NCI-H2196 treated with DMSO at 0.1 percent for 48 hours (cell line): Measurements from ENCODE around the gene PIGQ.
A peak's percentile ranks its signal among the peaks of the same experiment; 100 is the strongest.
"Not testable (repeated sequence)": the region's sequence is repeated elsewhere in the genome, so short reads cannot be mapped to it uniquely, and the experiment has no call there.

Experiments
- DNase-seq: peaks from one replicate; lab custom pipeline; 2025; ENCODE audit not compliant: unreplicated experiment; lab: John Stamatoyannopoulos, UW

The PIGQ gene

DNA sequence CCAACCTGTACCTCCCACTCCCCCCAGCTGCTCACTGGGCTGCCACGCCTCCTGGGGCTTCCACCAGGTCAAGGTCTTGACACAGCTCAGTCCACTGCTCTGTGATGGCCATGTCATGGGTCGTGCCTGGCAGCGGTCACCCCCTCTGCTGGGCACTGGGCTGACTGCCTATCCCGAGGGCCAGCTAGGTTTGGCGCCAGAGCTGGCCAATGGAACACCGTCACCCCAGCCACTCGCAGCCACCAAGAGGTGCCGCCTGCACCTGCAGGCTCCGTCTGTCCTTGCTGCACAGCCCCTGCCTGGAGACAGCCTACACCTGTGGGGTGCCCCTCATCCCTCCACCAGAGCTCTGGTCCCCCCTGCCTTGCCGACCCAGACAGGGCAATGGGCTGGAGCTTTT, 15.6 kb downstream of the PIGQ start:
- DNase-seq, result no peak

DNA sequence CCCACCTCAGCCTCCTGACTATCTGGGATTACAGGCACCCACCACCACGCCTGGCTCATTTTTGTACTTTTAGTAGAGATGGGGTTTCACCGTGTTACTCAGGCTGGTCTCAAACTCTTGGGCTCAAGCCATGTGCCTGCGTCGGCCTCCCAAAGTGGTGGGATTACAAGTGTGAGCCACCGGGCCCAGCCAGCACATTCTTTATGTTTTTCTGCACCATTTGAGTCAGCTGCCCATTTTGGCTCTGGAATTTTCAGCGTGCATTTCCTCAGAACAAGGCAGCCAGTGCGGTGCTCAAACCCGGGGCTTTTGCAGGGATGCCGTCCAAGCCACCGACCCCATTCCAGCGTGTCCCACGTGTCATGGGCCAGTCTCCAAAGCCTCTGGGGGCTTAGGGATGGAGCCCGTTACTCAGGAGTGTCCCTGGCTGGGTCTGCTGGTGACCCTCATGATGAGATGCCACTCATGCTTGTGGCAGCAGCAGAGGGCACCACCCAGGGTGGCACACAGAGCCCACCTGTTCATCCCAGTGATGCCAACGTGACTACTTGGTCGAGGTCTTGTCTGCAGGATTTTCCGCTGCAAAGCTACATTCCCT, 16.4 kb downstream of the PIGQ start:
- DNase-seq, result no peak

DNA sequence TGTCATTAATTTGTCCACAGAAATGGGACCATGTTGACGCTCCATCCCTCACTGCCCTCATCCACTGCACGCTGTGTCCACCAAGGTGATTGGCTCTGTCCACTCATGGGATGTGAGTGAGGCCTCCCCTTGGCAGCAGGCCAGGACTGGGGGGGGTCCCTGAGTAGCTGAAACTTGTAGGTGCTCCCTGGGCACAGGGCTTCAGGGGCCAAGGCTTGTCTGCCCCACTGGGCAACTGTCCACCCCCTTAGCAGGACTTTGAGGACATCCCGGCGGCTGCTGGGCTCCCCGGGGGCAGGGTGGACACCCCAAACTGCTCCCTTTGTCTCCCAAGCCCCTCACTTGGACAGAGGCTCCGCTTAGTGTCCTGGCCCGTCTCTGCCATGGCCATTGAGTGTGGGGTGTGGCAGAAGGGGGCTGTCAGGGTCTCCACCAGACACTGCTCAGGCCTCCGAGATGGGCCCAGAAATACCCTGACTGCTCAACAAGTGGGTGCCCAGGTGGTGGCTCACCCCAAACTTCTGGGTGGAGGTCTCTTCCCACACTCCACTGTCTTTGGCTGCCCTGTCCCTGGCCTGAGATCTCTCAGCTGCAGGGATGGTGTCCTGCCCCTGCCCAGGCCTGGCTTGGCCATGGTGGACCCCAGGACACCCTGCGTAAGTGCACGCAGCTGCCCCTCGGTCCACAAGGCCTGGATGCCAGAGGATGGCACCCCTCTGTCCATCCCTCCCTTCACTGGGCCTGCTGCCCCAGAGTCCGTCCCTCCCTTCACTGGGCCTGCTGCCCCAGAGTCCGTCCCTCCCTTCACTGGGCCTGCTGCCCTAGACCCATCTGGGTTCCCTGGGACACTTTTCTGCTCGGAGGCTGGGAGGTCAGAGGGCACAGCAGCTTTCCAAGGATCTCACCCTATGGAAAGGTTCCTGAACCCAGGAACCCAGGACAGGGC, 17.1 kb downstream of the PIGQ start:
- no peak for DNase-seq

DNA sequence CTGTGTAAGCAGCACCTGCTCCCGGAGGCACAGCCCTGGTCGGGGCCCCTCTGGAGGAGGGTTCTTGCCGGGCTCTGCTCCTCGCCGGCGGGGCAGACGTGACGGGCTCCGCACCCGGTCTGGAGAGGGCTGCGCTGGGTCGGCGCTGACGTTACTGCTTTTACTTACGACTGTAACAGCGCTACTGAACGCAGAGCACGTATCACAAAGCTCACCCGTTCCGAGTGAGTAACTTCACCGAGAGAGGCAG, 18.8 kb downstream of the PIGQ start:
- DNase-seq, result no peak

DNA sequence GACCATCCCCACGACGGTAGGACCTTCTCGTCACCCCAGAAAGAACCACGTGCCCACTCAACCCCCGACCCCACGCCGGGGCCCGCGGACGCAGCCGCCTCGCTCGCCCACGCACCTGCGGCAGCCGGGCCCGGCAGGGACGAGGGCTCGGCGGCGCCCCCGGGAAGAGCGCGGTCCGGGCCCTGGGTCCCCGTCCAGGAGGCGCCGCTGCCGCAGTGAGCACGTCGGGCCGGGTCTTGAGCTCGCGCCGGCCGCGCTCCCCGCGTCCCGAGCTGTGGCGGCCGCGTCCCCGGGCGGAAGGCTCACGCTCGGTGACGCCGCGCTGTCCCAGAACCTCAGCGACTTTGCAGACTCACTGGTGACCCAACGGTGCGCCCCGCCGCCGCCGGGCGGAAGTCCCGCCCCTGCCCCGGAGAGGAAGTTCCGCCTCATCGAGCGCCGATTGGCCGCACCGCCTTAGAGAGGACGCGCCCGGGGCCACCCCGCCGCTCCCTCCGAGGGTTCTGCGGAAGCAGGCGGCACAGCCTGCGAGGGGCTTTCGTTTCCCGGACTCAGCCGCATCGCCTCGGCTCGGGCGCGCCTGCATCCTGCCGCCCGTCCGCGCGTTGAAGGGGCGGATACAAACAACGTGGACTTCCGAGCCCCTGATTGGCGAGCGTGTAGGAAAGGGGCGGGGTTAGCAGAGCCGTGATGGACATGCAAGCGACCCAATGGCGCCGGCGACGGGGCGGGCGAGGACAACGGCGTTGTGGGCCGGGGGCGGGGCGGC, 19.3 kb downstream of the PIGQ start:
- DNase-seq, result peak; percentile 85

DNA sequence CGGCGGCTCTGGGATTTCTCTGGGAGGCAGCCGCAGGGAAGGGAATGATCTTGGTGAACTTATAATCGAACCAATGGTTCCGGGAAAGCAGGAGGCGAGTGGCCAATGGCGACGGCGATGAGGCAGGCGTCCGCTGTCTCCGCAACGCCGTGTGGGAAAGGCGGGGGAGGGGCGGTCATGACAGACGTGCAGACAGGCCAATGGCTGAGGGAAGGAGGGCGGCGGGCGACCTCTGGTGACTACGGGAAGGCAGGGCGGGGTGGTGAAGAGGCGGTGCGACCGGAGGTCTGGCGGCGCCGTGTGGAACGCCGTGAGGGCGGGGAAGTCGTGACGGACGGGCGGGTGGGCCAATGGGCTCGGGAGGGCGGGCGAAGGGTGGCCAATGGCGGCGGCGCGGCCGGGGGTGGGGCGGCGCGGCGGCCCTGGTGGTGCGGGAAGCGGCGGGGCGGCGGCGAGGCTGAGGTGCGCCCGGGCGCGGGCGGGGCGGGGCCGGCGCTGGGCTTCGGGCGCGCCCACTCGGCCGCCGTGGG, 20.0 kb downstream of the PIGQ start, which contains the start of gene RAB40C:
Gene RAB40C (plus strand): TSS at position 409 of the 530 bp plus-strand sequence. CDS start 226 bp downstream, outside the sequence.
- peak; percentile 93 for DNase-seq

DNA sequence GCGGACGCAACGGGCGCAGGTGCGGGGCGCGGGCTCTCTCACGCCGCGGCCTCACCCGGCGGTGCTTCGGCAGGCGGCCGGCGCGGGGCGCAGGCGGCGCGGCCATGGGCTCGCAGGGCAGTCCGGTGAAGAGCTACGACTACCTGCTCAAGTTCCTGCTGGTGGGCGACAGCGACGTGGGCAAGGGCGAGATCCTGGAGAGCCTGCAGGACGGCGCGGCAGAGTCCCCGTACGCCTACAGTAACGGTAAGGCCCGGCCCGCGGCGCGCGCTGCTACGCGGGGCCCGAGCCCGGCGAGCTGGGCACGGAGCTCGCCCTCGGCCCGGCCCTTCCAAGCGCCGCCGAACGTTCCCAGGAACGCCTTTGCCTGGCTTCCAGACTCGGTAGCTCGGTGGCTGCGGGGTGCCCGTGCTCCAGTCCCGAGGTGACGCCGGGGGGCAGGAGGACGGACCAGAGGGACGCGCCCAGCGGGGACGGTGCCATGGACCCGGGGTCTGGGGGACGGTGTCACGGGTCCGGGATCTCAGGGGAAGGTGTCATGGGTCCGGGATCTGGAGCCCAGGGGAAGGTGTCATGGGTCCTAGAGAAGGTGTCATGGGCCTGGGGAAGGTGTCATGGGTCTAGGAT, 20.5 kb downstream of the PIGQ start:
- DNase-seq, result no peak

DNA sequence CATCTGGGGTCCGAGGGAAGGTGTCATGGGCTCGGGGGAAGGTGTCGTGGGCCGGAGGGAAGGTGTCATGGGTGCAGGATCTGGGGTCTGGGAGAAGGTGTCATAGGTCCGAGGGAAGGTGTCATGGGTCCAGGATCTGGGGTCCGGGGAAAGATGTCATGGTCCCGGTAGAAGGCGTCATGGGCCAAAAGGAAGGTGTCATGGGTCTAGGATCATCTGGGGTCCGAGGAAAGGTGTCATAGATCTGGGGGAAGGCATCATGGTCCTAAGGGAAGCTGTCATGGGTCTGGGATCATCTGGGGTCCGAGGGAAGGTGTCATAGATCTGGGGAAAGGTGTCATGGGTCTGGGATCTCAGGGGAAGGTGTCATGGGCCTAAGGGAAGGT, 21.0 kb downstream of the PIGQ start:
- DNase-seq, result no peak

DNA sequence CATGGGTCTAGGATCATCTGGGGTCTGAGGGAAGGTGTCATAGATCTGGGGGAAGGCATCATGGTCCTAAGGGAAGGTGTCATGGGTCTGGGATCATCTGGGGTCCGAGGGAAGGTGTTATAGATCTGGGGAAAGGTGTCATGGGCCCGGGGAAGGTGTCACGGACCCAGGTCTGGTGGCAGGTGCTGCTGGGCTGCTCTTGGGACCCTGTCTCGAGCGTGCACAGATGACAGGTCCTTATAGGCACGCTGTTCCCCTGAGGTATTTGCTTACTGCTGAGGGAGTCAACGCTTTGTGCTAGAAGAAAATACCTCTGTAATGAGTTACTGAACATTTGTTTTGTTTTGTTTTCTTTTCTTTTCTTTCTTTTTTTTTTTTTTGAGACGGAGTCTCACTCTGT, 21.5 kb downstream of the PIGQ start:
- no peak for DNase-seq

DNA sequence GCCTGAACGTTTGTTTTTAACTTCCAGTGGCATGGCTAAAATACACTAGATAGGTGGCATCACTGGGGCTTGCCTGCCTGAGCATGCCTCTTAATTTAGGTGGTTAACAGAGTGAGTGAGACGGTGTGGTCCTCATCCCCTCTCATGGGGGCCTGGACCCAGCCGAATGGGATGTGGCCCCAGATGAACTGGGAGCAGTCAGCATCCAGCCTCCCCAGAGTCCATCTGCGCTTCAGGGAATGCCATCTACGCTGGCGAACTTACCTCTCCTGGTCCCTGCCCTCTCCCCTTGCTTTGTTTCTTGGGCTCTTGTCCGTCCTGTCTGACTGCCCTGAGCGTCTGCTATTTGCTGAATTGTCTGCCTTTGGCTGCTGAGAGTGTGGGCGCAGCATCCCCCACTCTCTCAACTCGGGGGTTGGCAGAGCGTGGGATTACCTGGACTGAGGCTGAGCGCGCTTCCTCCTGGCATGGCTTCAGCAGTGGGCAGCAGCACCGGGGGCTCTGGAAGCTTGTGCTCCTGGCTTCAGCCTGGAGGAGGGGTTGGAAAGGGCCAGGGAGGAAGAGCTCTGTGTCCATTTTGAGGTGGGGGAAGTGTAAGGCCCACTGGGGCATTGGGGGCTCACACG, 22.2 kb downstream of the PIGQ start:
- no peak for DNase-seq

DNA sequence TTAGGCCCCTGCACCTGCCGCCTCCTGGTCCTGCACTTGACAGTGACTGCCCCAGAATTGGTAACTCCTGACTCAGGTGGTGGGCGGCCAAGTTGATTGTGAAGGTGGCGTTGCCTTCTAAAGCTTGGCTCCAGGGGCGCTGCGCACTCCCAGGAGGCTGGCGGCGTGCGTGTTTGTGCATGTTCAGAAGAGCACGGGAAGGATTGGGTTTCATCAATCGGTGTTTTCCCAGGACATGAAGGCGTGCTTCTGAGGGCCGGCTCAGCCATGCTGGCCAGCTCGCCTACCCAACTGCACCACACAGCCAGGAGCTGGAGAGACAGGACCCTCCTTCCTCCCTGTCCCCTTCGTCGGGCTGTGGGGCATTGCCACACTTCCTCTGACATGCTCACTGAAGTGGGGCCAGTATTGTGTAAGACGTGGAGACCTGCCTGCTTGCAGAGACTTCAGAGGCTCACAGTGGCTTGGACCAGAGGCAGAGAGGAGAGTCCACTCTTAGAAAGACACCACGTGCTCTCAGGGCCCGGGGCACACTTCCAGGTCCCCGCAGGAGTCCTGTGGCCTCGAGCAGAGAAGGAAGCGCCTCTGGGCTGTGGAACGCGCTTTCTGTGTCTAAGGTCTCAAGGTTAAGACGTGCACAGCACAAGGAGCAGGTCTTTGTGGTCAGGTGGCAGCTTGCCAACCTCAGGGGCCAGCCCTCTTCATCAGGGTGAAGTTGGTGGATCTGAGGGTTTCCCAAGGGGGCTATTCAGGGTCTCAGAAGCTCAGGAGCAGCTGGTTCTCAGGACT, 22.9 kb downstream of the PIGQ start:
- peak; percentile 88 for DNase-seq

DNA sequence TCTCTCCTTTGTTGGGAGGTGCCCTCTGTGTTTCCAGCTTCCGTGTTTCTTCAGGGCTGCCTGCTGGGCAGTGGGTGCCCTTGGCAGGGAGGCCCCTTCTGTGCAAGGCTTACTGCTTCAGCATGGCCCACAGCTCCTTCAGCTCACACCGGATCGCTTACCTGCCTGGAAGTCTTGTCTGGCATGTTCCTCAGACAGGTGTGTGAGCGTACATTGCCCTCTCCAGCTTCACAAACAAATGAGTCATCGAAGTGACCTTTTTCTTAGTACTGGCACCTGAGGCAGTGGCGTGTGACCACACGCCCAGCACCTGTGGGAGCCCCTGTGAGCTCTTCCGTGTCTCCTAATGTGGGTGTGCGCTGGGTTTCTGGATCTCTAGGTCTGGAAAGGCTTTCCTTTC, 23.6 kb downstream of the PIGQ start:
- peak; percentile 75 for DNase-seq

DNA sequence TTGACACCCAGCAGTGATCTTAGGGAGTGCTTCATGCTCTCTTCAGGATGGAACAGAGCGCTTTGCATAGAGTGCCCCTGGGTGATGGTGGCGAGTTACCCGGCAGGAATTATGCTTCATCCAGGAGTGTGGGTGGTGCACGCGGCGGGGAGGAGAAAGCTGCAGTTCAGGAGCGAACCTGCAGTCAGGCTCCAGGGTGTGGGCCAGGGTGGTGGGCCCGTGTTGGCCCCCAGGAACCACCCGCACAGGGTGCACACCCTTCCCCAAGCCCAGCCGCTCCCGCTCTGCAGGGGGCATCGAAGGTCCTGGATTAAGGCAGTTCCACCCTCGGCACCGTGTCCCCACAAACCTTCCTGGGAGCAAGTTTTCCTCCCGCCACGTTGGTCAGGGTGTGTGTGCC, 24.0 kb downstream of the PIGQ start:
- DNase-seq, result no peak

DNA sequence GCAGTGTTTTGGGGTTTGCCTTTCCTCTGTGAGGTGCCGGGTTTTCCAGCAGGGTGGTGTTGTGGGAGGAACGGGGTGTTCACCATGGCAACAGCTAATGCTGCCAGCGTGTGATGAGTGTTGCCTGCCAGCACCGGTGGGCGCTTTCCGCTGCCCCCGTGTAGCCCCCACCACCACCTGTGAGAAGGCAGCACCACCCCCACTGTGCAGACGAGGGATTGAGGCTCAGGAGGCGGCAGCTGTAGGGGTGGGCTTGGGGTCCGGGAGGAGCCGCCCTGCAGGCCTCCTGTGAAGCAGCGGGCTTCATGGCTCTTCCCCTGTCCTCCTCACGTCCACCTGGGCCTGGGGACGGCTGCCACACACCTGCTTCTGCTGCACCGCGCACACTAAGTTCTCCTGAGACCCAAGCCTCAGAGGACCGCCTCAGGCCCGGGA, 25.3 kb downstream of the PIGQ start:
- no peak for DNase-seq

DNA sequence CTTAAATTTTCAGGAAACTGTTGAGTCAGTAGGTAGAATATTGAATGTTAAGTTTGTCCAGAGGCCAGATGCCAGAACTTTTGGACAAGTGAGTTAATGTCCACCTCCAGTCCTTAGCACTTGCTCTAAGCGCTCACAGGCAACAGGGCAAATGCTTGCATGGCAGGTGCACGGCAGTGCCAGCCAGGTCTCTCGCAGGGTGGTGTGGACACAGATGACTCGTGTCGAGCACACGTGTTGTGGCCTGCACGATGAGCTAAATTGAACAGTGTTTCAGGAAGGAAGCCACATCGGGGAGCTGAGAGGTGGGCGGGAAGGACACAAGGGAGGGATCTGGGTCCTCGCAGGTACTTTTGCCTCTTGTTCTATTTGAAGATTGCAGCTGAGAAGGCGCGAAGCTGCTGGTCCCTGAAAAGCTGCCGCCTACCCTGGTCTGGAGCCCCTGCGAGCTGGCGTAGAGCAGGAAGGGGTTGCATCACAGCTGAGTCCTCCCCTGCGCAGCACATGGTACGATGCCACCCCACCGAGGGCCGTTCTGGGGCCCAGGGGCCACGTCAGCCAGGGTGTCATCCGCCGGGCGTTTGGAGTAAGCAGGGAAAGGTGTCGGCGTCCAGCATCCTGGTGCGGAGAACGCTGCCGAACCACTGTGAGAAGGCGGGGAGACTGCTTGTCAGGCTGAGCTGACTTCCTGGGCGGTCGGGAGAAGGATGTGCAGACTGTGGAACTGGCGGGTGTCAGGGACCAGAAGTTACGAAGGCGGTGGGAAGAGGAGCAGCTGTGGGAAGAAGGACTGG, 26.4 kb downstream of the PIGQ start:
- DNase-seq, result peak; percentile 45

DNA sequence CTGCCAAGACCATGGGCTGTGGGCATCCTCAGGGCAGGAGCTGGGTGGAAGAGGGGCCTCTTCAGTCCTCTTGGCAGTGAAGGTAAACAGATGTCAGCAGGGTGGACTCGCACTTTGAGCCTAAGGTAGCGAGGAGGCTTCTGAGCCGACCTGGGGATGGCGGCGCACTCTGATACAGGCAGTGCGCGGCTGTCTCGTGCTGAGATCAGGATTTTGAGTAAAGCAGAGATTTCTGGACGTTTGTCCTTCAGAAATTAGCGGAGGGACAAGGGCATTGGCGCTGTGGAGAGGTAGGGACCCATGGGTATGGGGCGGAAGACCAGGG, 26.9 kb downstream of the PIGQ start:
- DNase-seq, result no peak

DNA sequence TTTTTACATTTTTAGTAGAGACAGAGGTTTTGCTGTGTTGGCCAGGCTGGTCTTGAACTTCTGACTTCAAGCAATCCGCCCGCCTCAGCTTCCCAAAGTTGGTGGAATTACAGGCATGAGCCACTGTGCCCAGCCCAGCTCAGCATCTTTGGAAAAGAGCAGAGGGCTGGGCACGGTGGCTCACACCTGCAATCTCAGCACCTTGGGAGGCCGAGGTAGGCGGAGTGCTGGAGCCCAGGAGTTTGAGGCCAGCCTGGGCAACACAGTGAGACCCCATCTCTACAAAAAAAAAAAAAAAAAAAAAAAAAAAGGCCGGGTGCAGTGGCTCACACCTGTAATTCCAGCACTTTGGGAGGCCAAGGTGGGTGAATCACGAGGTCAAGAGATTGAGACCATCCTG, 27.9 kb downstream of the PIGQ start:
- not testable (repeated sequence) for DNase-seq

DNA sequence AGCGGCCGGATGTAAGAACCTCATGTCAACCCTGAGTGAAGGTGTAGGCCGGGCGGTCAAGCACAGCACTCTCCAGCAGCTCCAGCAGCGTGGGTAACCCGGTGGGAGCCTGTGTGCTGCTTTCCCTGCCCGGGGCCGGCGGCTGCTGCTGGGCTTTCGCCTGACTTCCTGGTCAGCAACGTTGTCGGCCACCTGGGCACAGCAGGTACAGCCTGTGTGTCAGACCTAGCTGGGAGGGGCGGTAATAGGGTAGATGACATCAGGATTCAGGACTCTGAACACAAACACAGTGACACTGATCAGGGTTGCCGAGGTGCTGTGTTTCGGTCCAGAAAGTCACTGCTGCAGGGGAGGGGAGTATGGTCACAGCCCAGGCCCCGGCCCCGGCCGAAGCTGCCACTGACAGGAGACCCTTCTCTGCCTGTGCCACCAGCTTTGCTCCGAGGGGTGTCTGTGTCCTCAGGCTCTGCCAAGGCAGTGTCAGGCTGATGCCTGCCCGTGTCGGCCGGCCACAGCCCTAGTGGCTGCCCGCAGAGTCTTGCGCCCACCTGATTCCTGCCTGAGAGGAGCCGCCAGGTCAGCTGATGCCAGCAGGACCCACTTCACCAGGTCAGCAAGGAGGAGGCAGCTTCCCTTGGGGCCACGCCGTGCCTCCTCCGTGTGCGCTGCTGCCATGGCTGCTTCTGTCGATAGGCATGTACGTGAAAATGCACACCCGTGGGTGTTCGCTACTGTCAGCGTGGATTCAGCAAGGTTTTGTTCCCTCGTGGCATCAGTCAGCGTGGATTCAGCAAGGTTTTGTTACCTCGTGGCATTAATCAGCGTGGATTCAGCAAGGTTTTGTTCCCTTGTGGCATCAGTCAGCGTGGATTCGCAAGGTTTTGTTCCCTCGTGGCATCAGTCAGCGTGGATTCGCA, 29.3 kb downstream of the PIGQ start:
- DNase-seq, result no peak
